ENCODE results near the gene SV2B. TPM values are rescaled to one million over a fixed set of nuclear protein-coding genes. Genes with fewer than 3 reads are reported as not detected.

The SV2B gene
- total RNA-seq, 1 experiment from 2014 or later: not detected

- intact Hi-C loops (cut with micrococcal nuclease): no loop called here
- no peaks in the 10 kb centered on the region for H3F3A ChIP-seq (ENCODE audit: low read length, unreplicated experiment)
- H3K9me2 ChIP-seq (replicated peaks; ENCODE audit: low read length): no peaks in the 10 kb centered on the region
- ATAC-seq: no peak
- no peak overlapping the region for H3K4me3 ChIP-seq (ENCODE audit: low read length)
- TF ChIP-seq CTCF (conservative IDR thresholded peaks at IDR 0.05; ENCODE audit: low read depth, low read length) (no peak), EZH2 (IDR thresholded peaks at IDR 0.05; ENCODE audit: low read length, unreplicated experiment) (no peak), EZH2phosphoT487 (IDR thresholded peaks at IDR 0.05; ENCODE audit: borderline replicate concordance, low read length) (no peak)
- ChIA-PET CTCF (interaction anchor here (0.6 kb wide), 1 partner anchor 300 kb away, joined by 3 read pairs; no protein-coding TSS in a partner anchor), POLR2A (ENCODE audit: unreplicated experiment) (no interaction called here)
- no peak overlapping the region for H2AFZ ChIP-seq (ENCODE audit: low read length)
- H4K20me1 ChIP-seq (ENCODE audit: low read length): no peaks in the 10 kb centered on the region
- no peaks in the 10 kb centered on the region for H3K9me3 ChIP-seq (ENCODE audit: low read length)
- no peaks in the 10 kb centered on the region for H3K79me2 ChIP-seq (ENCODE audit: low read length)
- no peak for DNase-seq
- H3K36me3 ChIP-seq (ENCODE audit: low read depth, low read length): no peaks in the 10 kb centered on the region
- no TSS peak for BruUV-seq (replicated peaks)
- H3K9ac ChIP-seq (ENCODE audit: low read length): no peak overlapping the region
- no peak overlapping the region for H3K4me2 ChIP-seq (ENCODE audit: low read length)
- no peak overlapping the region for H3K27ac ChIP-seq (ENCODE audit: low read length)
- peaks cover 60% of the 10 kb centered on the region for H3K27me3 ChIP-seq (ENCODE audit: low read length)
- no peaks in the 10 kb centered on the region for H3K4me1 ChIP-seq (ENCODE audit: insufficient read depth, low read length)
Observed at GRCh38 chr15:91257746-91258414, 157.8 kb downstream of the SV2B start.

- Histone ChIP-seq H3K4me2 (ENCODE audit: low read length) (no peak overlapping the region), H4K20me1 (ENCODE audit: low read length) (no peaks in the 10 kb centered on the region), H2AFZ (ENCODE audit: low read length) (no peak overlapping the region), H3K9me3 (ENCODE audit: low read length) (no peaks in the 10 kb centered on the region), H3K27ac (ENCODE audit: low read length) (no peak overlapping the region), H3K36me3 (ENCODE audit: low read depth, low read length) (no peaks in the 10 kb centered on the region), H3K27me3 (ENCODE audit: low read length) (peaks cover 61% of the 10 kb centered on the region), H3K4me3 (ENCODE audit: low read length) (no peak overlapping the region), H3K9me2 (replicated peaks; ENCODE audit: low read length) (no peaks in the 10 kb centered on the region), H3F3A (ENCODE audit: low read length, unreplicated experiment) (no peaks in the 10 kb centered on the region), H3K4me1 (ENCODE audit: insufficient read depth, low read length) (no peaks in the 10 kb centered on the region), H3K79me2 (ENCODE audit: low read length) (no peaks in the 10 kb centered on the region), H3K9ac (ENCODE audit: low read length) (no peak overlapping the region)
- intact Hi-C loops (cut with micrococcal nuclease): no loop called here
- no TSS peak for BruUV-seq (replicated peaks)
- TF ChIP-seq CTCF (conservative IDR thresholded peaks at IDR 0.05; ENCODE audit: low read depth, low read length) (no peak), EZH2 (IDR thresholded peaks at IDR 0.05; ENCODE audit: low read length, unreplicated experiment) (no peak), EZH2phosphoT487 (IDR thresholded peaks at IDR 0.05; ENCODE audit: borderline replicate concordance, low read length) (no peak)
- no peak for DNase-seq
- ChIA-PET POLR2A (ENCODE audit: unreplicated experiment) (no interaction called here), CTCF (interaction anchor here (0.6 kb wide), 1 partner anchor 301 kb away, joined by 3 read pairs; no protein-coding TSS in a partner anchor)
- no peak for ATAC-seq
Observed at GRCh38 chr15:91258415-91258759, 158.3 kb downstream of the SV2B start.

- no peak overlapping the region for H3K9ac ChIP-seq (ENCODE audit: low read length)
- H3K36me3 ChIP-seq (ENCODE audit: low read depth, low read length): no peaks in the 10 kb centered on the region
- H3K79me2 ChIP-seq (ENCODE audit: low read length): no peaks in the 10 kb centered on the region
- ATAC-seq: no peak
- H2AFZ ChIP-seq (ENCODE audit: low read length): no peak overlapping the region
- DNase-seq: no peak
- no peak overlapping the region for H3K4me2 ChIP-seq (ENCODE audit: low read length)
- POLR2A ChIA-PET (ENCODE audit: unreplicated experiment): no interaction called here
- no peaks in the 10 kb centered on the region for H3K9me3 ChIP-seq (ENCODE audit: low read length)
- no peak overlapping the region for H3K27ac ChIP-seq (ENCODE audit: low read length)
- no peak overlapping the region for H3K4me3 ChIP-seq (ENCODE audit: low read length)
- CTCF ChIA-PET: no interaction called here
- H3K27me3 ChIP-seq (ENCODE audit: low read length): peaks cover 61% of the 10 kb centered on the region
- no TSS peak for BruUV-seq (replicated peaks)
- H3F3A ChIP-seq (ENCODE audit: low read length, unreplicated experiment): no peaks in the 10 kb centered on the region
- H4K20me1 ChIP-seq (ENCODE audit: low read length): no peaks in the 10 kb centered on the region
- H3K9me2 ChIP-seq (replicated peaks; ENCODE audit: low read length): no peaks in the 10 kb centered on the region
- TF ChIP-seq EZH2phosphoT487 (IDR thresholded peaks at IDR 0.05; ENCODE audit: borderline replicate concordance, low read length) (no peak), EZH2 (IDR thresholded peaks at IDR 0.05; ENCODE audit: low read length, unreplicated experiment) (no peak), CTCF (conservative IDR thresholded peaks at IDR 0.05; ENCODE audit: low read depth, low read length) (no peak)
- no peaks in the 10 kb centered on the region for H3K4me1 ChIP-seq (ENCODE audit: insufficient read depth, low read length)
- intact Hi-C loops (cut with micrococcal nuclease): no loop called here
Observed at GRCh38 chr15:91259077-91259476, 159.0 kb downstream of the SV2B start.
